Retina (tissue), 1 donor: ENCODE measurements around the gene GDPD5.

ENCODE experiments used
- DNase-seq: peaks from one replicate; pipeline ENCODE4 v3.0.0-alpha.2; 2016

The GDPD5 gene

GRCh38 chr11:75525433-75526191, at the start of gene GDPD5:
Gene GDPD5, minus strand, starts transcription at chr11:75525941. Its CDS starts 48,206 bp downstream, at chr11:75477735.
- peak; percentile 89 for DNase-seq

GRCh38 chr11:75574698-75575602, 49.2 kb upstream of the GDPD5 start:
- DNase-seq = no peak

DNA sequence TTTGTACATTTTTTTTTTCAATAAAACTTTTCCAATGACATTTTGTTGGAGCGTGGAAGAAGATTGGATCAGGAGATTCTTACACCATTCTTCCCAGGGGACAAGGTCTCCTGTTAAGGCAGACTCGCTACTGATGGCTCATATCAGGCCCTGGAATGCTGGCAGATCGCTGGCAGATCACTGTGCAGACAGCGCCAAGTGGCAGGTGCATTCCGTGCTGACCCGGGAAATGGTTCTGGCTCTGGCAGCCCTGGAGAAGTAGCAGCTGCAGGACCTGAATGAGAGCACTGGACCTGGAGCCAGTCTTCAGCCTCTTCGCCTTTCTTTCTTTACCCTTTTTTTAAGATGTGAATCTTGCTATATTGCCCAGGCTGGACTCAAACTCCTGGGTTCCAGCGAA, 47.0 kb upstream of the GDPD5 start:
- DNase-seq = no peak

DNA sequence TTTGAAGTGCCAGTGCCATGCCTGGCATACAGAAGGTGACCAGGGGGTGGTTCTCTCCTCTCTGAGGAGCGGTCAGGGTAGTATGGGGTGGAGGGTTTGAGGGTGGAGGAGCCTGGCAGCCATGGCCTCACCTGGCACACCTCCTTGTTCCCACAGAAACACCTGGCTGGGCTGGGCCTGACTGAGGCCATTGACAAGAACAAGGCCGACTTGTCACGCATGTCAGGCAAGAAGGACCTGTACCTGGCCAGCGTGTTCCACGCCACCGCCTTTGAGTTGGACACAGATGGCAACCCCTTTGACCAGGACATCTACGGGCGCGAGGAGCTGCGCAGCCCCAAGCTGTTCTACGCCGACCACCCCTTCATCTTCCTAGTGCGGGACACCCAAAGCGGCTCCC, 45.9 kb upstream of the GDPD5 start:
- DNase-seq = no peak

DNA sequence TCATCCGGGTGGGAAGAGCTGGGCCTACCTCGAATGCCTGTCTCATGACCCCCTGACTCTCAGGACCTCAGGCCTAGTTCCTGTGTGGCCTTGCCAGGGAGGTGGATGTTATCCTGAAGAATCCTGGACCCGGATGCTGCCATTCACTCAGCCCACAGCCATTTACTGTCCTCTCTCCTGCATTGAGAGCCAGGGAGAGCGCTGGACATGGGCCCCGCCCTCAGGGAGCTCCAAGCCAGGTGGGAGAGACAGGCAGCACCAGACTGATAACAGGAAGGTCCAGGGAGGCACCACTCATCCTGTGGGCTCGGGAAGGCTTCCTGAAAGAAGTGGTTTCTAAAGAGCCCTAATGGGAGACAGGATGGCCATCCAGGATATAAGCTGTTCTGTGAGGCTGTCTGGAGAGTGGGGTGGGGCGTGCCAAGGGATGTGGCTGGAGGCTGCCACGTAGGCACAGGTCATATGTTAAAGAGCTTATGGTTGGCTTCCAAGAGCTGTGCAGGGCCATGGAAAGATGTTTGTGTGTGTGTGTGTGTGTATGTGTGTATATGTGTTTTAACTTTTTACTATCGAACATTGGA, 44.9 kb upstream of the GDPD5 start:
- no peak for DNase-seq

GRCh38 chr11:75568616-75569219, 43.0 kb upstream of the GDPD5 start:
- no peak for DNase-seq

GRCh38 chr11:75567971-75568370, 42.2 kb upstream of the GDPD5 start:
- no peak for DNase-seq

DNA sequence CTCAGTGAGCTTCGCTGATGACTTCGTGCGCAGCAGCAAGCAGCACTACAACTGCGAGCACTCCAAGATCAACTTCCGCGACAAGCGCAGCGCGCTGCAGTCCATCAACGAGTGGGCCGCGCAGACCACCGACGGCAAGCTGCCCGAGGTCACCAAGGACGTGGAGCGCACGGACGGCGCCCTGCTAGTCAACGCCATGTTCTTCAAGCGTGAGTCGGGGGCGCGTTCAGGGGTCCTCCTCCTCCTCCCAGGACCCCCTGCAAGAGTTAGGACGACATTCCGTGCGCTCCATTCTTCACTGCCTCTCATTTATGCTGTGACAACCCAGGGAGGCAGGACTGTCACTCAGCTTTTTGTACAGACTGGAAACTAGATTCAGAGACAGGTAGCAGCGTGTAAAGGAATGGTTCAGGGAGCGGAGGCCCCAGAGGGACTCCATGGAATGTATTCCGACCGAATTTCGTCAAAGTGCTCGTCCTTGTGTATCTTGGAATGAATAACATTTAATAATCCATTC, 41.1 kb upstream of the GDPD5 start:
- no peak for DNase-seq

DNA sequence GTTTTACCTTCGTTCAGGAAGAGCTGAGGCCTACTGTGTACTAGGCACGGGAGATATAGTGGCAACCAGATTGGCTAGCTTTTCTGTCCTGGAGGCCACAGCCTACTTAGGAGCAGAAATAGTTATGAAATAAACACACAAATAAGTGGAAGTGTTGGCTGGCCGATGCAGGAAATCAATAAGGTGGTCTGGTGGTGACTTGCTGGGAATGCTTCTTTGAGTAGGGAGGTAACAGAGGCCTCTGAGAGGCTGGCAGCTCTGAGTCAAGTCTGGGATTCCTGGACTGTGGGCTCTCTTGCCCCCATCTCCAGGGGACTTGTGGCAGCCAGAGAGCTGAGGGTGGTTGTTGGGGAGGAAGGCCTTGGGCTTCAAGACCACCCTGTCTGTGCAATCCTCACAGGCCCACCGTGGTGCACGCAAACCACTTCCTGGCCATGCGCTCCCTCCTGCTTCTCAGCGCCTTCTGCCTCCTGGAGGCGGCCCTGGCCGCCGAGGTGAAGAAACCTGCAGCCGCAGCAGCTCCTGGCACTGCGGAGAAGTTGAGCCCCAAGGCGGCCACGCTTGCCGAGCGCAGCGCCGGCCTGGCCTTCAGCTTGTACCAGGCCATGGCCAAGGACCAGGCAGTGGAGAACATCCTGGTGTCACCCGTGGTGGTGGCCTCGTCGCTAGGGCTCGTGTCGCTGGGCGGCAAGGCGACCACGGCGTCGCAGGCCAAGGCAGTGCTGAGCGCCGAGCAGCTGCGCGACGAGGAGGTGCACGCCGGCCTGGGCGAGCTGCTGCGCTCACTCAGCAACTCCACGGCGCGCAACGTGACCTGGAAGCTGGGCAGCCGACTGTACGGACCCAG, 40.4 kb upstream of the GDPD5 start:
- DNase-seq = no peak

DNA sequence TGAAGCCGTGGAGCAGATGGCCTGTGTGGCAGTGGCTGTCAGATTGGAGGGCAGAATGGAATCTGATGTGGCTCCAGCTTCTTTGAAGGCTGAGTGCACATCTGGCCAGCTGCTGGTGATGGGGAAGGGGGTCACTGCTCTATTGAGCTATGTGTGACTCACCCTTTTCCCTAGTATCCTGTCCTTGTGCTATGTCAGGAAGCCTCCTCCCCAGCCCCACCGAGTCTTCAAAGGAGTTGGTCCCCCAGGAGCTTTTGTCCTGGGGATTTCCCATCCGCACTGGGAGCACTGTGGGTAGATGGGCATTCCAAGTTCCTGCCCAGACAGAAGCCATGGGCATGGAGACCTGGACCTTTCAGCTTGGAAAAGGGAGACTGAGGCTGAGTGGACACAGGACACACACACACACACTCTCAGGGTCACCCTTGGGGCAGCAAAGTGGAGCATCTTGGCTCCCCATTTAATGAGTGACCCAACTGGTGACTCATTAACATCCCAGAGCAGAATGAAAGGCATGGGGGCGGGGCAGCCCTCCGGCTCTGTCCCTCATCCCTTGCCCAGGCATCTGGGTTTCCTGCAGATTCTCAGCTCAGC, 39.6 kb upstream of the GDPD5 start:
- no peak for DNase-seq

DNA sequence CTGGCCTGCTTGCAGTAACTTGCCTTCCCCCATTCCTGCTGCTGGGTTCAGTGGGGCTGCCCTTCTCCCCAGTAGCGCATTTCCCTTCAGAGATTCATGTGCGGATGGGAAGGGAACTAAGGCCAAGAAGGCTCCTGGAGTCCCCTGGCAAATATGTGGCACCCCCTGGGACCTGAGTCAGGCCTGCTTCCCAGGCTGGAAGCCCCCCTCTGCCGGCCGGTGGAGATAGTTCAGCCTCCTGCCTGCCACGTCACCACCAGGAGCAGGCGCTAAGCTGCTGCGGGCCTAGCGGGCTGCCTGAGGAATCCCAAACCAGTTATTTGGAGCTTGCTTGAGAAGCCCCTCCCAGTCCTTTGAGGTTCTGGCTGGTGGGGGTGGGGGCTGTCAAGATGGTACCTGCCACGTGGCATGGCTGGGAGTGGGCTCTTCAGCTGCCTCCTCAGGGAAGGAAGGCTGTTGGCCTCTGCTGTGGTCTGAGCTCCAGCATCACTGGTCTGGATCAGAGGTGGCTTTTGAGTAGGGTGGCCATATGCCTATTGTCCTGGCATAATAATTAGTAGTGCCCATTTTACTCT, 38.3 kb upstream of the GDPD5 start:
- DNase-seq = peak; percentile 66

- no peak for DNase-seq
Observed at GRCh38 chr11:75563501-75563977, 37.8 kb upstream of the GDPD5 start.

- peak; percentile 73 for DNase-seq
Observed at GRCh38 chr11:75562836-75563484, 37.2 kb upstream of the GDPD5 start.

- peak; percentile 91 for DNase-seq
Observed at GRCh38 chr11:75562048-75562835, 36.5 kb upstream of the GDPD5 start, which contains the start of gene SERPINH1. Gene SERPINH1, plus strand, starts transcription at chr11:75562253. Its CDS starts 4,097 bp downstream, at chr11:75566350.

GRCh38 chr11:75561426-75562047, 35.8 kb upstream of the GDPD5 start:
- DNase-seq = no peak

DNA sequence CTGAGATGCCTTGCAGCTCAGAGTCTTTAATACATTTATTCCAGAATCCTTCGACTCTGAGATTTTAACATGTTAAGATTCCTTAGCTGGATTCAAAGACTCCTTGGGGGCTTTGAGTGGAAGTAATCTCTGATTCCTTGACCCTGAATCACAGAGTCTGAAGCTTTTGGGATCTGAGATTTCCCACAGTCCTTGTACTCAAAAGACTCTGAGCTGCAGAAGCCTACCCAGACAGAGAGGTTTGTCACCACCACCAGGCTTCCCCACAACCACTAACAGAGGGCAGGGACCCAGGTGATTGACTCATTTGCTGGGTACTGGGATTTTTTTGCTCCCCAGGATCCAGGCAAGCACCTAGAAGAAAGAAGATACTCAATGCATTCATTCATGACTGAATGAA, 34.9 kb upstream of the GDPD5 start:
- DNase-seq = no peak

DNA sequence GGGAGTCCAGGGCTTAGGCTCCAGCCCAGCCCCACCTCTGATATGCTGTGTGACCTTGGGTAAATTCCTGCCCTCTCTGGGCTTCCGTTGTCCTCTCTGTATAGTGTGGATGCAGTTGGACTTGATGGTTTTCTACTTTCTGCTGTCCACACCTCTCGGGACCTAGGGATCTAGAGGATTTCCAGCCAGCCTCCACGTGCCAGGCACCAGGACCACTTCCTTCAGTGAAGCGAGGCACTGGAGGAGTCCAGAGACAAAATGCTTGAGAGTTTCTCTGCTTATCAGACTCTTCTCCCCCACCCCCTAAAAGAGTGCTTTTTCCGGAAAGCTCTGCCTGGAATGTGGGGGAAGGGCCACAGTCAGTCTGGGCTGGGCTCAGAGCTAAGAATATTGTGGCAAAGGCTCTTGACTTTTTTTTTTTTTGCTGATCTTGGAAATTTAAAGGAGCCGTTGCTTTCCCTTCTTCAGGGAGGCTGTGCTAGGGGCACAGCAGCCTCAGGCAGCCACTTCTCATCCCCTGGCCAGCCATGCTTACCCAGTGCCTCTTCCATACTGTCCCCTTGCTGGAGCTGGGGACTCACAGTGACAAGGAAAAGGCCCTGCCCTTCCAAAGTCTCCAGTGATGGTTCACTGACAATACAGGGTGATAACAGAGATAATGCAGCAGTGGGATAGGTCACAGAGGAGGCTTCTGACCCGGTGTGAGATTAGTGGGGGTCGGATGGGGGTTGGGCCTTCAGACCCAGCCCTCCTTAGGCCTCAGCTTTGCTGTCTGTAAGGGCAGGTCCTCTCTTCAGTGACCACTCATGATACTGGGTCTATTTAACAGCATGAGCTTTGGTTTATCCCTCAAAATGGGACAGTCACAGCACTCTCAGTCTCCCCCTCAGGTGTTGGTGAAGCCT, 33.5 kb upstream of the GDPD5 start:
- DNase-seq = no peak
